Gastrocnemius medialis (tissue), 4 donors: ENCODE measurements around the gene SYCE1L.

Experiments
- CTCF ChIP-seq, 5 experiments: fragments of 450-650 bp in 3 of 5; fragments of 200-600 bp in 2 of 5; sonication (generic) in 2 of 5; IDR thresholded peaks in 4 of 5; conservative IDR thresholded peaks in 1 of 5; 1 replicate in 4 of 5; 2 replicates in 1 of 5; pipeline ENCODE4 v1.5.1; 2016 to 2019; ENCODE audit warnings: antibody characterized with exemption in 5 of 5, mild to moderate bottlenecking in 3 of 5, moderate library complexity in 3 of 5
- POLR2A ChIP-seq, 2 donors: fragments of 450-650 bp; IDR thresholded peaks; one replicate each; pipeline ENCODE4 v1.6.1; 2017; ENCODE audit warnings: antibody characterized with exemption in 2 of 2, mild to moderate bottlenecking in 2 of 2, moderate library complexity in 2 of 2

DNA sequence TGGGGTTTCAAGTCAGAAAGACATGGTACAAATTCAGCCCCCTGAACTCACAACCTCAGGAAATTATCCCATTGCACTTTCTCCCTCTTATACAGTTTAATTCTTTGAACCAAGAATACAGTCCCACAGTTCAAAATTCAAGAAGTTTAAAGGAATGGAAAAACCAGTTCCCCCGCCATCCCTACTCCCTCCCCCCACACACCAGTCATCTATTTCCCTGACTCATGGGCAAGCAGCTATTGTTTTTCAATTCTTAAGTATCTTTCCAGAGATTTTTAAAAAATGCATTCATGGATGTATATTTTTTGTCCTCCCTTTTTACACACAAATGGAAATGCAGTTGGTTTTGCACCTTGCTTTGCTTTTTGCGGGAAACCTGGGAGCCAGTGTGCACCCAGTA lies 7.3 kb downstream of the SYCE1L start:
- no peak for TF ChIP-seq POLR2A (IDR thresholded peaks at IDR 0.05)
- TF ChIP-seq CTCF (IDR thresholded peaks at IDR 0.05 in 4 of 5, conservative IDR thresholded peaks at IDR 0.05 in 1 of 5): no peak
